Stimulated activated CD4-positive, alpha-beta T cell treated with anti-CD3 and anti-CD28 coated beads, TNF-alpha, amount 100 ng/mL, for 48 hours (primary cell): ENCODE data around the gene AKT3.
"Not testable (repeated sequence)": the region's sequence is repeated elsewhere in the genome, so short reads cannot be mapped to it uniquely, and the experiment has no call there.

ENCODE experiments used
- DNase-seq, 3 donors: peaks; one replicate each; pipeline ENCODE4 v3.0.0-alpha.2; 2020; ENCODE audit warnings: low read depth in 3 of 3

AKT3 gene

DNA sequence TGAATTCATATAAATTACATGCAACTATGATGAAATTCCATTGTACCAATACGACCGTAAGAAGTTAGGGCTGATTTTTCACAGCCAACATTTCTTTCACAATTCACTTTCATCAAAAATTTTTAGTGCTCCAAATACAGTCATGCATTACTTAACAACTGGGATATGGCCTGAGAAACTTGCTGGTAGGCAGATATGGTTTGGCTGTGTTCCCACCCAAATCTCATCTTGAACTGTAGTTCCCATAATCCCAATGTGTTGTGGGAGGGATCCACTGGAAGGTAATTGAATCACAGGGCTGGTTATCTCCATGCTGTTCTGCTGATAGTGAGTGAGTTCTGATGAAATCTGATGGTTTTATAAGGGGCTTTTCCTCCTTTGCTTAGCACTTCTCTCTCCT, 244.4 kb downstream of the AKT3 start:
- DNase-seq = no peak

DNA sequence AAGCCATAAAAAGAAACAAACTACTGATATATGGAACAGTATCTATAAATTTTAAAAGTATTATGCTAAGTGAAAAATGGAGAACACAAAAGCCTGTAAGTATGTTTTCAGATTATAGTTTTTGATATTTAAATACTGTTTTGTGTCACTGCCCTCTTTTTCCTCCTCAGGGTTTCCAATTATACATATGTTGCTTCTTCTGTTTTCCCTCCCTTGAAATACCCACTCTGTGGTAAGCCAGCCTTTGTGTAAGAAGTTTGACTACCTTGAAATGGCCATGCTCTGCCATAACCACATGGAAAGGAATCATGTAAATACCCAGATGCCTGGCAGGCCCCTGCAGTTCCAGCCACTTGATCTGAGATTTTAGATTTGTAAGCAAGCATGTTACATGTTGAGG, 248.3 kb downstream of the AKT3 start:
- DNase-seq = no peak

DNA sequence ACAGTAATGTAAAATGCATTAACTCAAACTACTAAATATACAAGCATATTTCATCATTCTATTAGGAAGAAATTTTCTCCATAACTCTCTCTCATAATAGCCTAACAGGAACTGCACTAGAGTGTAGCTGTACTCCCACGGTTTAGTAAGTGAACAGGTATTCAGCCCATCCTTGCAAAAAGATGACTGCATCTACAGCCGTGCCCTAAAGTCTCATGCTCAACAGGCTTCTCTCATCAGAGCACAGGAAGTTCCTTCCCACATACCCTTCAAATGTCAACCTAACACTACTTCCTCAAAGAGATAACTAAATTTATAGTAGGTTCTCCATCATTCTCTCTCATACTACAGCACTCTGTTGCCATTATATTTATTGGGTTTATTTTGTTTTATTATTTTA, 251.6 kb downstream of the AKT3 start:
- DNase-seq = peak in 1 of 3 donors; percentile 11

GRCh38 chr1:243597383-243597782, 252.7 kb downstream of the AKT3 start:
- no peak for DNase-seq

DNA sequence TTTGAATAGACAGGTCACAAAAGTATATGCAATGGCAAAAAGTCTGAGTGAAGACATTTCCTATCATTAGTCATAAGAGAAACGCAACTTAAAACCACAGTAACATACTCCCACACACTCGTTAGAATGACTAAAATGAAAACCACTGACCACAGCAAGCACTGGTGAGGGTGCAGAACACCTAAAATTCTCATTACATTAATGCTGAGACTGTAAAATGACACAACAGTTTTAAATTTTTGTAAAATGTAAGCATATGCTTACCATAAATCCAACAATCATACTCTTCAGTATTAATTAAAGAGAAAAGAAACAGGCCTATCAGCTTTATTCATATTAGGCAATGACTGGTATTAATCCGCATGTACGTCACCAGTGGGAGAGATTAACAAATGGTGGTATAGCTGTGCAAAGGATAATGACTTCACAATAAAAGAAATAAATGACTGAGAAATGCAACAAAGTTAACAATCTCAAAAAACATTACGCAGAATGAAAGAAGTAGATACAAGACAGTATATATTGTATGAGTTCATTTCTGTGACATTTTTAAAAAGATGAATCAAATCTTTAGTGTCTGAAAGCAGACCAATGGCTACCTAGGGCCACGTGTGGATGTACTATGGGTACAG, 253.5 kb downstream of the AKT3 start:
- no peak for DNase-seq

GRCh38 chr1:243595527-243596210, 254.4 kb downstream of the AKT3 start:
- no peak for DNase-seq

DNA sequence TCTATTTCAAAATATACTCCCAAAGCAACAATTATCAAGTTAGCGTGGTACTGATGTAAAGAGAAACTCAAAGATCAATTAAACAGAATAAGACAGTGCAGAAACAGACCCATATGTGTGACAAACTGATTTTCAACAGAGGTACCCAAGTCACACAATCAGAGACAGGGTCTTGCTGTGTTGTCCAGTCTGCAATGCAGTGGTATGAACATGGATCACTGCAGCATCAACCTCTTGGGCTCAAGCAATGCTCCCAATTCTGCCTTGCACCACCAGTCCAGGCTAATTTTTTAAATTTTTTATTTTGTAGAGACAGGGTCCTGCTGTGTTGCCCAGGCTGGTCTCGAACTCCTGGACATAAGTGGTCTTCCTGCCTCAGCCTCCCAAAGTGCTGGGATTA, 255.6 kb downstream of the AKT3 start:
- no peak for DNase-seq

GRCh38 chr1:243589286-243589685, 260.8 kb downstream of the AKT3 start:
- not testable (repeated sequence) for DNase-seq

- no peak for DNase-seq
These were observed 262.1 kb downstream of the AKT3 start for GRCh38 chr1:243587823-243588560.

DNA sequence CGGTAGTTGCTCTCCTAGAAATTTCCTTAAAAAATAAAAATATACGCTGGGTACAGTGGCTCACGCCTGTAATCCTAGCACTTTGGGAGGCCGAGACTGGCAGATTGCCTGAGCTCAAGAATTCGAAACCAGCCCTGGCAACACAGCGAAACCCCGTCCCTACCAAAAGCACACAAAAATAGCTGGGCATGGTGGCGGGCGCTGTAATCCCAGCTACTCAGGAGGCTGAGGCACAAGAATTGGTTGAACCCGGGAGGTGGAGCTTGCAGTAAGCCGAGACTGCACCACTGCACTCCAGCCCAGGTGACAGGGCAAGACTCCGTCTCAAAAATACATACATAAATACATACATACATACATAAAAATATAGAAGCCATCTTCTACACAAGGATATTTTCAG, 262.8 kb downstream of the AKT3 start:
- no peak for DNase-seq

DNA sequence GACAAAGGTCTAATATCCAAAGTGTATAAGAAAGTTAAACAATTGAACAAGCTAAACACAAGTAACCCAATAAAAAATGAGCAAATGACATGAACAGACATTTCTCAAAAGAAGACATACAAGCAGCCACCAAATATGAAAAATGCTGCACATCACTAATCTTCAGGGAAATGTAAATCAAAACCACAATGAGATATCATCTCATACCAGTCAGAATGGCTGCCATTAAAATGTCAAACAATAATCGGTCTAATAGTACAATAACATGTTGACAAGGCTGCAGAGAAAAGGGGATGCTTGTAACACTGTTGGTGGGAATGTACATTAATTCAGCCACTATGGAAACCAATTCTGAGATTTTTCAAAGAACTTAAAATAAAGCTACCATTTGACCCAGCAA, 264.1 kb downstream of the AKT3 start:
- DNase-seq = no peak

DNA sequence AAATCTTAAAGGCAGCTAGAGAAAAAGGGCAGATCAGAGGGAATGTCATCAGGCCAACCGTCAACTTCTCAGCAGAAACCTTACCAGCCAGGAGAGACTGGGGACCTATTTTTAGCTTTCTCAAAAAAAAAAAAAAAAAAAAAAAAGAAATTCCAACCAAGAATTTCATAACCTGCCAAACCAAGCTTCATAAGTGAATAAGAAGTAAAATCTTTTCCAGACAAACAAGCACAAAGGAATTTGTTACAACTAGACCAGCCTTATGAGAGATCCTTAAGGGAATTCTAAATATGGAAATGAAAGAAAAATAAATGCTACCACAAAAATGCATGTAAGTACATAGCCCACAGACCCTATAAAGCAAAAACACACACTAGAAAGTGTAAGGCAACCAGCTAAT, 267.7 kb downstream of the AKT3 start:
- no peak for DNase-seq

- no peak for DNase-seq
These were observed 269.1 kb downstream of the AKT3 start for GRCh38 chr1:243580984-243581383.

DNA sequence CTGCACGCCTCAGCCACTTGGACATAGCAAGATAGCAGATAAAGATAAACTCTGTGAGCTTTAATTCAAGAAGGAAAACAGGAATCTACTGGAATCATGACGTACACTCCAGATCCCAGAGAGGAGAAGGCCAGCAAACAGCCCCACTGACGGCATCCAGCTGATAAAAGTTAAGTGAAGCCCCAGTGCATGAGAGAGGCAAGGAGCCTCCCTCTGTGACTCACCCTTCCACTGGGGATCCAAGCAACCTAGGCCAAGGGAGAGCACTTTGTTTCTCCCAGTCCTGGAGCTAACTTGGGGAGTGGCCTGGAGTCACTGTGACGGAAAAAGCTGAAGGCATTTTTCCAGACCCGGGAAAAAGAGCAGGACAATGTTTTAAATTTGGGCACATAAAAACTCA, 270.0 kb downstream of the AKT3 start:
- no peak for DNase-seq

DNA sequence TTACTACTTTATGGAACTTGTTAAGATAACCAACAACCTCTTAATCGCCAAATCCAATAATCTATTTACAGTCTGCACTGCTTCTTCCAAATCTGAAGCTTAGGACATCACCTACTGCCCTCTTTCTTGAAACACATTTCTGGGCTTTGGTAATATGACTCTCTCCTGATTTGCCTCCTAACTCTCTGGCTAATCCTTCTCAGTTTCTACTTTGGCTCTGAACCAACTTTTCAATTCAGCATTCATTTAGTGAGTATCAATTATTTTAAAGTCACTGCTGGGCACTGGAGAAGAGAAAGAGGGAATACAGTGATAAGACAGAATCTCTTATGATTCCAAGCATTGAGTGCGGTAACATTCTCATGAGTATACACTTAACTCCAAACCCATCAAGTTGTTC, 275.0 kb downstream of the AKT3 start:
- DNase-seq = no peak

- no peak for DNase-seq
These were observed 277.1 kb downstream of the AKT3 start for GRCh38 chr1:243572940-243573339.

- no peak for DNase-seq
These were observed 281.2 kb downstream of the AKT3 start for GRCh38 chr1:243568793-243569192.

DNA sequence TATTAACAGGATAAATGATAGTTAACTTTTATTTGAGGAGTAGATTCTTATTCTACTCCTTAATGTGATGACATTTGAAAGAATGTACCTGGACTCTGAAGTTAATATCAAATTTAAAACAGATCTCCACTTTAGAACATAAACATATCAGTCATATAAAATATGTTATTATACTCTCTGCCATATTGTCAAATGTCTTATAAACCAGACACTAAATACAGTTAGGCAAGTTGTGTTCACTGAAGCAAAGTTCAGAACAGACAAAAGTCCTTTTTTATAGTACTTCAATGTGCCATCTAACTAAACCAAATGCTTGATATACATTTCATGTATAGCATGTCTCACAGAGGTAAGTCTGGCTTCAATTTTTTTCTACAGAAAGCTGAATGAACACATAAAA, 285.2 kb downstream of the AKT3 start:
- no peak for DNase-seq

- no peak for DNase-seq
These were observed 286.3 kb downstream of the AKT3 start for GRCh38 chr1:243563732-243564131.

- DNase-seq = no peak
These were observed 287.6 kb downstream of the AKT3 start for GRCh38 chr1:243562473-243562872.

GRCh38 chr1:243561588-243562319, 288.3 kb downstream of the AKT3 start:
- no peak for DNase-seq

GRCh38 chr1:243559575-243560162, 290.4 kb downstream of the AKT3 start:
- DNase-seq = no peak
